ENCODE data around the gene FYCO1. TPM values are rescaled to one million over a fixed set of nuclear protein-coding genes. Genes with fewer than 3 reads are reported as not detected.

The FYCO1 gene
- total and polyA plus RNA-seq, 2 of the 8 experiments (the other 6 are each of a cell fraction or from before 2014, with no cell fraction given), result 4.8 to 10.8 TPM

GRCh38 chr3:45904931-45905330 is 90.7 kb downstream of the FYCO1 start (continued):
- TF ChIP-seq ATF2 (IDR thresholded peaks at IDR 0.05; ENCODE audit: low read length), result no peak
- no peak for TF ChIP-seq PHF8 (conservative IDR thresholded peaks at IDR 0.05; ENCODE audit: low read depth, low read length)
- TF ChIP-seq NANOG (IDR thresholded peaks at IDR 0.05; ENCODE audit: insufficient read depth, low read depth, low read length, poor library complexity, severe bottlenecking), result no peak
- TF ChIP-seq CHD2 (IDR thresholded peaks at IDR 0.05; ENCODE audit: low read length), result no peak
- TF ChIP-seq SP2 (IDR thresholded peaks at IDR 0.05; ENCODE audit: low read length), result no peak
- TF ChIP-seq CHD7 (IDR thresholded peaks at IDR 0.05; ENCODE audit: insufficient replicate concordance, low read length), result no peak
- TF ChIP-seq TEAD4 (IDR thresholded peaks at IDR 0.05; ENCODE audit: low read depth, low read length), result no peak
- no peak for TF ChIP-seq SRF (IDR thresholded peaks at IDR 0.05; ENCODE audit: low read depth, low read length)
